Prostate gland (tissue), 2 donors: Measurements from ENCODE around the gene ADARB1.

Experiments used
- POLR2A ChIP-seq: fragments of 450-650 bp; IDR thresholded peaks from one replicate; pipeline ENCODE4 v1.6.1; 2016; ENCODE audit warnings: antibody characterized with exemption, mild to moderate bottlenecking
- POLR2AphosphoS5 ChIP-seq: sonication (generic); formaldehyde crosslinking; IDR thresholded peaks from one replicate; pipeline ENCODE4 v1.6.1; 2017; ENCODE audit warnings: antibody characterized with exemption
- TF ChIP-seq, protein P1 (sequence below), 4 experiments: fragments of 200-600 bp in 2 of 4; fragments of 450-650 bp in 2 of 4; sonication (generic) in 2 of 4; IDR thresholded peaks; 1 replicate in 3 of 4; 2 replicates in 1 of 4; pipeline ENCODE4 v1.5.1; 2016 to 2019; ENCODE audit warnings: antibody characterized with exemption in 4 of 4, mild to moderate bottlenecking in 2 of 4, moderate library complexity in 2 of 4

DNA sequence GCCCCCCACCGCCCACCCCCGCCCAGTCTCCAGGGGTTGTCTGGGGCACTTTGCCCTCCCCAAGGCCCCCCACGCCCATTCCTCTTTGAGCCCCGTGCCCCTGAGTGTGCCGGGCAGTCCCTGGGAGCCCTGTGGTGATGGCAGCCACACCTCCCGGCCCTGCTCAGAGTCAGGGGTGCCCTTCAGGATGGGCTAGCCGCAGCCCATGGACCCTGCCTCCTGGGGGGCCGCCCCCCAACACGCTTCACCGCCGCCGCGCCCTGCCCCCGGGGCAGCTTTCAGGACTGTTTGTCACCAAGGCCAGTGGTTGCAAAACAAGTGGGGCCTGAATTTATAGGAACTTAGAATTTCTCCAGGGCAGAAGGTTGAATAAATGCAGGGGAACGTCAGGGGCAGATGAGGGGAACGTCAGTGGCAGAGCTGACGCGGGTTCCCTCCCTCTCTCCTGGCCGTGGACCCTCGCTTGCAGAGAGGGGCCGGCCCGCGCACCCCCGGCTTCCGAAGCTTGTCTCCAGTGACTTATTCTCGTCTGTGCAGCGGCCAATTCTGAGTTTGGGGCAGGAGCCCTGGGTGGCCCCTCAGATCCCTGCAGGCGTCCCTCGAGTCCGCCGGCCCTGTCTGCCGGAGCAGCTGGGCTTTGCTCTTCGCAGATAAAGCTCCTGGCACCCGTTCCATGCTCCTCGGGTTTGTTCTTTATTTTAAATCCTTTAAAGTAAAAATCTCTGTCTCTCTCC, 41.2 kb upstream of the ADARB1 start:
- TF ChIP-seq, protein P1, sequence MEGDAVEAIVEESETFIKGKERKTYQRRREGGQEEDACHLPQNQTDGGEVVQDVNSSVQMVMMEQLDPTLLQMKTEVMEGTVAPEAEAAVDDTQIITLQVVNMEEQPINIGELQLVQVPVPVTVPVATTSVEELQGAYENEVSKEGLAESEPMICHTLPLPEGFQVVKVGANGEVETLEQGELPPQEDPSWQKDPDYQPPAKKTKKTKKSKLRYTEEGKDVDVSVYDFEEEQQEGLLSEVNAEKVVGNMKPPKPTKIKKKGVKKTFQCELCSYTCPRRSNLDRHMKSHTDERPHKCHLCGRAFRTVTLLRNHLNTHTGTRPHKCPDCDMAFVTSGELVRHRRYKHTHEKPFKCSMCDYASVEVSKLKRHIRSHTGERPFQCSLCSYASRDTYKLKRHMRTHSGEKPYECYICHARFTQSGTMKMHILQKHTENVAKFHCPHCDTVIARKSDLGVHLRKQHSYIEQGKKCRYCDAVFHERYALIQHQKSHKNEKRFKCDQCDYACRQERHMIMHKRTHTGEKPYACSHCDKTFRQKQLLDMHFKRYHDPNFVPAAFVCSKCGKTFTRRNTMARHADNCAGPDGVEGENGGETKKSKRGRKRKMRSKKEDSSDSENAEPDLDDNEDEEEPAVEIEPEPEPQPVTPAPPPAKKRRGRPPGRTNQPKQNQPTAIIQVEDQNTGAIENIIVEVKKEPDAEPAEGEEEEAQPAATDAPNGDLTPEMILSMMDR (IDR thresholded peaks at IDR 0.05) = no peak
- TF ChIP-seq POLR2A (no peak), POLR2AphosphoS5 (no peak)
